Upper lobe of left lung (tissue), 4 donors: ENCODE measurements around the gene SCARF1.

ENCODE experiments used
- CTCF ChIP-seq, 6 experiments: fragments of 450-650 bp in 4 of 6; fragments of 200-600 bp in 2 of 6; sonication (generic) in 2 of 6; IDR thresholded peaks; one replicate each; pipeline ENCODE4 v1.5.1; 2016 to 2019; ENCODE audit warnings: antibody characterized with exemption in 6 of 6
- EP300 ChIP-seq, 4 donors: sonication (generic); formaldehyde crosslinking; IDR thresholded peaks; one replicate each; pipeline ENCODE4 v1.5.1; 2017; ENCODE audit warnings: antibody characterized with exemption in 4 of 4, control low read depth in 2 of 4
- POLR2A ChIP-seq, 4 donors: fragments of 450-650 bp; IDR thresholded peaks; one replicate each; pipeline ENCODE4 v1.5.1; 2016 to 2017; ENCODE audit warnings: antibody characterized with exemption in 4 of 4, mild to moderate bottlenecking in 2 of 4

- TF ChIP-seq CTCF (IDR thresholded peaks at IDR 0.05) (no peak), EP300 (IDR thresholded peaks at IDR 0.05) (no peak), POLR2A (IDR thresholded peaks at IDR 0.05) (no peak)
Observed at GRCh38 chr17:1636732-1637285, 8.7 kb downstream of the SCARF1 start.
